Measurements from ENCODE around the gene PALLD.

GRCh38 chr4:168621806-168622589 lies 125.1 kb downstream of the PALLD start:
- TF ChIP-seq CTCF (IDR thresholded peaks at IDR 0.05) (no peak), POLR2A (IDR thresholded peaks at IDR 0.05) (no peak)
